Measurements from ENCODE around the gene WWOX.

GRCh38 chr16:78437352-78437968 is 338.0 kb downstream of the WWOX start:
- TF ChIP-seq POLR2AphosphoS5 (IDR thresholded peaks at IDR 0.05; ENCODE audit: borderline replicate concordance, low read depth, low read length) (no peak), EZH2 (IDR thresholded peaks at IDR 0.05) (no peak), FOXP2 (optimal IDR thresholded peaks at IDR 0.05; ENCODE audit: control extremely low read depth, extremely low read length, insufficient read depth) (no peak)

Data from SK-N-MC (cell line).